Measurements from ENCODE around the gene STAC. TPM values are rescaled to one million over a fixed set of nuclear protein-coding genes. Genes with fewer than 3 reads are reported as not detected.

STAC gene
- total RNA-seq, 1 experiment from 2014 or later = 6.7 TPM

DNA sequence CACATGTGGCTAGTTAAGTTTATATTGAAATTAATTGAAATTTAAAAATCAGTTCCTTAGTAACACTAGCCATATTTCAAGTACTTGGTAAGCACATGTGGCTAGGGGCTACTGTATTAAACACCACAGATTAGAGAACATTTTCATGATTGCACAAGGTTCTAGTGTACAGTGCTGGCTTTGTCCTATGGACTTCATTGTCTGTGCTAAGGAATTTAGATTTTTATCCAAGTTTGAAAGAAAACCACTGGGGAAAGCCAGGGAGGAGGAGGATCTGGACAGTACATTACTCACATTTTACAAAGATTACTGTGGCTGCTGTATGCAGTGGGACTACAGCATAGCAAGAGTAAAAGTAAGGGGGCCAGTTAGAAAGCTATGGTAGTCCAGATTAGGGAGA, 13.9 kb downstream of the STAC start:
- BruUV-seq (replicated peaks) = no TSS peak
- Histone ChIP-seq H3K9me3 (ENCODE audit: low read length) (no peaks in the 10 kb centered on the region), H3K27me3 (ENCODE audit: low read length) (no peaks in the 10 kb centered on the region), H3K9me2 (replicated peaks; ENCODE audit: low read length) (no peaks in the 10 kb centered on the region), H3K79me2 (ENCODE audit: low read length) (no peaks in the 10 kb centered on the region), H3K9ac (ENCODE audit: low read length) (no peak overlapping the region), H3K4me2 (ENCODE audit: low read length) (no peak overlapping the region), H3K4me1 (ENCODE audit: insufficient read depth, low read length) (no peaks in the 10 kb centered on the region), H3F3A (ENCODE audit: low read length, unreplicated experiment) (no peaks in the 10 kb centered on the region), H3K36me3 (ENCODE audit: low read depth, low read length) (no peaks in the 10 kb centered on the region), H2AFZ (ENCODE audit: low read length) (no peak overlapping the region), H3K27ac (ENCODE audit: low read length) (no peak overlapping the region), H4K20me1 (ENCODE audit: low read length) (no peaks in the 10 kb centered on the region), H3K4me3 (ENCODE audit: low read length) (no peak overlapping the region)
- intact Hi-C loops (cut with micrococcal nuclease) = no loop called here
- ATAC-seq = no peak
- ChIA-PET CTCF (no interaction called here), POLR2A (ENCODE audit: unreplicated experiment) (no interaction called here)
- no peak for DNase-seq
- TF ChIP-seq EZH2 (IDR thresholded peaks at IDR 0.05; ENCODE audit: low read length, unreplicated experiment) (no peak), EZH2phosphoT487 (IDR thresholded peaks at IDR 0.05; ENCODE audit: borderline replicate concordance, low read length) (no peak), CTCF (conservative IDR thresholded peaks at IDR 0.05; ENCODE audit: low read depth, low read length) (no peak)

DNA sequence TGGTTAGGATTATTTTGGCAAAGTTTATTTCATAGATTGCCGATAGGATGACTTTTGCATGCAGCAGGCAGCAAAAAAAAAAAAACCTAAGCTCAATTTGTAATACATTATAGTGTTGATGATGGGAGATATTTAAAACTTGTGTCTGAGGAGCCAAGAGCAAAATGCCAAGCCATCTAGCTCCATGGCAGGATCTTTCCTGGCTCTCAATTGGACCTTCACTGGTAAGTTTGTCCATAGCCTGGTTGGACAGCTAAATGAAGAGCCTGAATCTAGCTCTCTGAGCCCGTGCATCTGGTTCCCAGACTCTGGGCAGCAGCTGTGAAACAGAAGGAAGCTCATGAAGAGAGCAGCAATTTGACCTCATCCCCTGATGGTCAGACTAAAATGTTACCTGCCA, 17.5 kb downstream of the STAC start:
- intact Hi-C loops (cut with micrococcal nuclease) = no loop called here
- H3K4me3 ChIP-seq (ENCODE audit: low read length) = no peak overlapping the region
- no peaks in the 10 kb centered on the region for H3K36me3 ChIP-seq (ENCODE audit: low read depth, low read length)
- H3K9me2 ChIP-seq (replicated peaks; ENCODE audit: low read length) = no peaks in the 10 kb centered on the region
- POLR2A ChIA-PET (ENCODE audit: unreplicated experiment) = no interaction called here
- H3K79me2 ChIP-seq (ENCODE audit: low read length) = no peaks in the 10 kb centered on the region
- no peak overlapping the region for H3K27ac ChIP-seq (ENCODE audit: low read length)
- no peaks in the 10 kb centered on the region for H4K20me1 ChIP-seq (ENCODE audit: low read length)
- H2AFZ ChIP-seq (ENCODE audit: low read length) = no peak overlapping the region
- TF ChIP-seq EZH2 (IDR thresholded peaks at IDR 0.05; ENCODE audit: low read length, unreplicated experiment) = no peak
- TF ChIP-seq CTCF (conservative IDR thresholded peaks at IDR 0.05; ENCODE audit: low read depth, low read length) = no peak
- TF ChIP-seq EZH2phosphoT487 (IDR thresholded peaks at IDR 0.05; ENCODE audit: borderline replicate concordance, low read length) = no peak
- no peaks in the 10 kb centered on the region for H3F3A ChIP-seq (ENCODE audit: low read length, unreplicated experiment)
- no peak overlapping the region for H3K4me2 ChIP-seq (ENCODE audit: low read length)
- H3K4me1 ChIP-seq (ENCODE audit: insufficient read depth, low read length) = no peaks in the 10 kb centered on the region
- DNase-seq (no peak), ATAC-seq (no peak)
- CTCF ChIA-PET = no interaction called here
- BruUV-seq (replicated peaks) = no TSS peak
- H3K9me3 ChIP-seq (ENCODE audit: low read length) = no peaks in the 10 kb centered on the region
- H3K9ac ChIP-seq (ENCODE audit: low read length) = no peak overlapping the region
- no peaks in the 10 kb centered on the region for H3K27me3 ChIP-seq (ENCODE audit: low read length)

DNA sequence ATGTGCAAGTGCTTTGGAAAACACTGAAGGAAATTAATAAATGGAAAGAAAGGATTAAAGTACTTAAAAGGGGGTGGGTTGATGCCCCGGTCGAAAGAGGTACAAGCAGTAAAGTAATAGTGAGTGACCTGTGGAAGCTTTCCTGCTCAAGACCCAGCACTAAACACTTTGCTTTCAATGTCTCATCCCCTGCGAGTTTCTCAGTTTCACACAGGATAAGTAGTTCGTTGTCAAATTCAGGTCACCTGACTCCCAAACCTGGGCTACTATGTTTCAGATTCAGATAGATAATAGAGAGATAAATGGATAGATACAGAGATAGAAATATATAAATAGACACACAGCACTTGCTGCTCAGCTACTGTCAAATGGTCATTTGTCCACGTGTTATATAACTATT, 19.6 kb downstream of the STAC start:
- ChIA-PET CTCF (no interaction called here), POLR2A (ENCODE audit: unreplicated experiment) (no interaction called here)
- no TSS peak for BruUV-seq (replicated peaks)

More for the DNA sequence above, 19.6 kb downstream of the STAC start:
- Histone ChIP-seq H3K27ac (ENCODE audit: low read length) (no peak overlapping the region), H2AFZ (ENCODE audit: low read length) (no peak overlapping the region), H4K20me1 (ENCODE audit: low read length) (no peaks in the 10 kb centered on the region), H3K4me3 (ENCODE audit: low read length) (no peak overlapping the region), H3K9me3 (ENCODE audit: low read length) (no peaks in the 10 kb centered on the region), H3K9me2 (replicated peaks; ENCODE audit: low read length) (no peaks in the 10 kb centered on the region), H3K9ac (ENCODE audit: low read length) (no peak overlapping the region), H3K79me2 (ENCODE audit: low read length) (no peaks in the 10 kb centered on the region), H3K27me3 (ENCODE audit: low read length) (no peaks in the 10 kb centered on the region), H3K4me1 (ENCODE audit: insufficient read depth, low read length) (no peaks in the 10 kb centered on the region), H3K4me2 (ENCODE audit: low read length) (no peak overlapping the region), H3K36me3 (ENCODE audit: low read depth, low read length) (no peaks in the 10 kb centered on the region), H3F3A (ENCODE audit: low read length, unreplicated experiment) (no peaks in the 10 kb centered on the region)
- ATAC-seq = no peak
- TF ChIP-seq CTCF (conservative IDR thresholded peaks at IDR 0.05; ENCODE audit: low read depth, low read length) (no peak), EZH2 (IDR thresholded peaks at IDR 0.05; ENCODE audit: low read length, unreplicated experiment) (no peak), EZH2phosphoT487 (IDR thresholded peaks at IDR 0.05; ENCODE audit: borderline replicate concordance, low read length) (no peak)
- no peak for DNase-seq
- intact Hi-C loops (cut with micrococcal nuclease) = no loop called here
